ENCODE measurements around the gene FOSL2. TPM values are rescaled to one million over a fixed set of nuclear protein-coding genes. Genes with fewer than 3 reads are reported as not detected.

The FOSL2 gene
- total RNA-seq, 1 donor from 2014 or later: 80.6 TPM

- peaks cover 11% of the 10 kb centered on the region for H3K4me1 Mint-ChIP-seq
- no peak overlapping the region for H3K4me3 Mint-ChIP-seq
- no peak overlapping the region for H3K27ac Mint-ChIP-seq
- intact Hi-C loops (cut with micrococcal nuclease): no loop called here
- no peaks in the 10 kb centered on the region for H3K36me3 Mint-ChIP-seq (ENCODE audit: low read depth)
- no peak for DNase-seq
- no peaks in the 10 kb centered on the region for H3K9me3 Mint-ChIP-seq
- H3K27me3 Mint-ChIP-seq: peaks cover 31% of the 10 kb centered on the region
These were observed 18.3 kb upstream of the FOSL2 start for GRCh38 chr2:28374331-28374730.

GRCh38 chr2:28375236-28375635 is 17.4 kb upstream of the FOSL2 start:
- H3K27ac Mint-ChIP-seq: no peak overlapping the region
- peaks cover 12% of the 10 kb centered on the region for H3K4me1 Mint-ChIP-seq
- no peaks in the 10 kb centered on the region for H3K36me3 Mint-ChIP-seq (ENCODE audit: low read depth)
- intact Hi-C loops (cut with micrococcal nuclease): no loop called here
- no peak overlapping the region for H3K4me3 Mint-ChIP-seq
- peaks cover 30% of the 10 kb centered on the region for H3K27me3 Mint-ChIP-seq
- no peak for DNase-seq
- no peaks in the 10 kb centered on the region for H3K9me3 Mint-ChIP-seq

GRCh38 chr2:28375742-28376631 is 16.7 kb upstream of the FOSL2 start:
- Mint-ChIP-seq H3K4me3 (no peak overlapping the region), H3K36me3 (ENCODE audit: low read depth) (no peaks in the 10 kb centered on the region), H3K9me3 (no peaks in the 10 kb centered on the region), H3K4me1 (peaks cover 12% of the 10 kb centered on the region), H3K27me3 (peaks cover 24% of the 10 kb centered on the region), H3K27ac (no peak overlapping the region)
- intact Hi-C loops (cut with micrococcal nuclease): no loop called here
- no peak for DNase-seq

- Mint-ChIP-seq H3K27me3 (peaks cover 22% of the 10 kb centered on the region), H3K36me3 (ENCODE audit: low read depth) (no peaks in the 10 kb centered on the region), H3K4me3 (no peak overlapping the region), H3K4me1 (peaks cover 14% of the 10 kb centered on the region), H3K27ac (no peak overlapping the region), H3K9me3 (no peaks in the 10 kb centered on the region)
- no peak for DNase-seq
- intact Hi-C loops (cut with micrococcal nuclease): no loop called here
These were observed 15.4 kb upstream of the FOSL2 start for GRCh38 chr2:28377195-28377816.

- Mint-ChIP-seq H3K9me3 (no peaks in the 10 kb centered on the region), H3K27me3 (peaks cover 14% of the 10 kb centered on the region), H3K4me3 (no peak overlapping the region), H3K36me3 (ENCODE audit: low read depth) (no peaks in the 10 kb centered on the region), H3K27ac (no peak overlapping the region), H3K4me1 (peaks cover 16% of the 10 kb centered on the region)
- intact Hi-C loops (cut with micrococcal nuclease): no loop called here
- DNase-seq: no peak
These were observed 14.5 kb upstream of the FOSL2 start for GRCh38 chr2:28377984-28378678.

DNA sequence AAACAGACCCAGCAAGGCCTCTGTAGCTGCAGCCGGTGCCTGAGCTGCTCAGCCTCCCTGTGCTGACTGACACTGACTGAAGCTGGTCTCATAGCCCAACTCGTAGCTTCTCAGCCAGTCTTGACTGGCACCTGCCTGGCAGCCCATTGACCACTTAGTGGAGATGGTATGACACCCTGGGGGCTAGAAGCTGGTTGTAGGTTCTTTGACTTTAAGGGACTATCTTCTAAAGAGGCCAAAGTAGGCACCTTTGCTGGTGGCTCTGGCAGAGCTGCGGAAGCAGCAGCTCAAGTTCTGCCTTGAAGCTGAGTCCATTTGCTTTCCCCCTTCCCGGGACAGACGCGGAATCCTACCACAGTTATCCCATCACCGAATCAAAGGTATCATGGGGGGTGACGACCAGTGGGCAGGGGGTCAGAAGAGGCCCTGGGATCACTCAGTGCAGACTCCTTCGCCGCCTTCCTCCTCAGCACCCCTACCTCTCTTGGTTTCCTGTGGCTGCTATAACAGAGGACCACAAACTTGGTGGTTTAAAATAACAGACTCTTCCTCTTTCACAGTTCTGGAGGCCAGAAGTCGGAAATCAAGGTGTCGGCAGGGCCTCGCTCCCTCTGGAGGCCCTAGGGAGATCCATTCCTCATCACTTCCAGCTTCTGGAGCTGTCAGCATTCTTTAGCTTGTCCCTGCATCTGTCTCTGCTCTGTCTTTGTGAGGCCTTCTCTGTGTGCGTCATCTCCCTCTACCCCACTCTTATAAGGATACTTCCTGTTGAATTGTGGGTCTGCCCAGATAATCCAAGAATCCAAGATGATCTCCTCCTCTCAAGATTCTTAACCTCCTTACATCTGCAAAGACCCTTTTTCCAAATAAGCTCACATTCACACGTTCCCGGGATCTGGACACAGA is 13.7 kb upstream of the FOSL2 start:
- no peak overlapping the region for H3K27ac Mint-ChIP-seq
- H3K4me1 Mint-ChIP-seq: peaks cover 17% of the 10 kb centered on the region
- no peaks in the 10 kb centered on the region for H3K36me3 Mint-ChIP-seq (ENCODE audit: low read depth)
- DNase-seq: no peak
- H3K4me3 Mint-ChIP-seq: no peak overlapping the region
- H3K9me3 Mint-ChIP-seq: no peaks in the 10 kb centered on the region
- peaks cover 10% of the 10 kb centered on the region for H3K27me3 Mint-ChIP-seq
- intact Hi-C loops (cut with micrococcal nuclease): no loop called here

GRCh38 chr2:28380219-28380618 is 12.4 kb upstream of the FOSL2 start:
- H3K27ac Mint-ChIP-seq: no peak overlapping the region
- peaks cover 17% of the 10 kb centered on the region for H3K4me1 Mint-ChIP-seq
- no peak overlapping the region for H3K4me3 Mint-ChIP-seq
- no peaks in the 10 kb centered on the region for H3K36me3 Mint-ChIP-seq (ENCODE audit: low read depth)
- no peaks in the 10 kb centered on the region for H3K9me3 Mint-ChIP-seq
- intact Hi-C loops (cut with micrococcal nuclease): no loop called here
- no peaks in the 10 kb centered on the region for H3K27me3 Mint-ChIP-seq
- DNase-seq: no peak

- Mint-ChIP-seq H3K27ac (no peak overlapping the region), H3K4me1 (peaks cover 17% of the 10 kb centered on the region), H3K36me3 (ENCODE audit: low read depth) (no peaks in the 10 kb centered on the region), H3K27me3 (no peaks in the 10 kb centered on the region), H3K4me3 (no peak overlapping the region), H3K9me3 (no peaks in the 10 kb centered on the region)
- intact Hi-C loops (cut with micrococcal nuclease): no loop called here
- DNase-seq: no peak
These were observed 11.2 kb upstream of the FOSL2 start for GRCh38 chr2:28381225-28382180.

DNA sequence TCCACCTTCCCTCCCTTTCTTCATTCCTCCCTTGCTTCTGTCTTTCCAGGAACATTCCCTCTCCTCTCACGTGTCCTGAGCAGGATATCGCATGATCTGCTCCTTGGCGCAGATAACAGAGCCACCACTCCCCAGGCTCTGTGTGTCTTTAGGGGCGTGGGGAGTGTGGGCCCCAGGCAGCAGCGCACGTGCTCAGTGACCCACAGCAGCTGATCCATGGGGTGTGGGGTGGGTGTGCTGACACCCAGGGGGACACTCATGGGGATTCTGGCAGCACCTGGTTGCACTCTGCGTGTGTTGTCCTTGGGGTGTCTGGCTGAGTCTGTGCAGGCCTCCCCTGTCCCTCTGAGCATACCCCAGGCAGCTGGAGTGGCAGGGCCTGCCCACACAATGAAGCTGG is 9.9 kb upstream of the FOSL2 start:
- H3K27ac Mint-ChIP-seq: no peak overlapping the region
- no peak overlapping the region for H3K4me3 Mint-ChIP-seq
- H3K9me3 Mint-ChIP-seq: peaks cover 4% of the 10 kb centered on the region
- H3K36me3 Mint-ChIP-seq (ENCODE audit: low read depth): no peaks in the 10 kb centered on the region
- H3K27me3 Mint-ChIP-seq: no peaks in the 10 kb centered on the region
- DNase-seq: no peak
- intact Hi-C loops (cut with micrococcal nuclease): no loop called here
- H3K4me1 Mint-ChIP-seq: peaks cover 23% of the 10 kb centered on the region

GRCh38 chr2:28387082-28387960 is 5.3 kb upstream of the FOSL2 start:
- Mint-ChIP-seq H3K27me3 (no peaks in the 10 kb centered on the region), H3K9me3 (peaks cover 5% of the 10 kb centered on the region), H3K27ac (peak overlapping the region; percentile 61), H3K36me3 (ENCODE audit: low read depth) (no peaks in the 10 kb centered on the region), H3K4me3 (peak overlapping the region; percentile 5), H3K4me1 (peaks cover 37% of the 10 kb centered on the region)
- no peak for DNase-seq
- intact Hi-C loops (cut with micrococcal nuclease): no loop called here

GRCh38 chr2:28389399-28390240 is 3.0 kb upstream of the FOSL2 start:
- Mint-ChIP-seq H3K36me3 (ENCODE audit: low read depth) (peaks cover 11% of the 10 kb centered on the region), H3K27me3 (peaks cover 2% of the 10 kb centered on the region), H3K27ac (peak overlapping the region; percentile 91), H3K4me3 (no peak overlapping the region), H3K4me1 (peaks cover 37% of the 10 kb centered on the region), H3K9me3 (peaks cover 5% of the 10 kb centered on the region)
- intact Hi-C loops (cut with micrococcal nuclease): loop anchor here (1.0 to 5.0 kb wide), 9 partner anchors 23 to 1177 kb away; partner anchors contain the start of genes ATRAID, MRPL33, PPP1CB and SLC5A6
- DNase-seq: no peak
